K562 (cell line): Measurements from ENCODE around the gene SVBP. TPM values are rescaled to one million over a fixed set of nuclear protein-coding genes. Genes with fewer than 3 reads are reported as not detected.

Experiments
- DNMT1 ChIP-seq: fragments of 450-650 bp; IDR thresholded peaks from 2 replicates; pipeline ENCODE4 v1.6.1; 2016; ENCODE audit warnings: antibody characterized with exemption, mild to moderate bottlenecking
- FOXP1 ChIP-seq: sonication (generic); formaldehyde crosslinking; IDR thresholded peaks from 2 replicates; pipeline ENCODE4 v1.8.0; 2022; ENCODE audit warnings: mild to moderate bottlenecking, missing genetic modification reagents
- ILF3 ChIP-seq: fragments of 450-650 bp; IDR thresholded peaks from 2 replicates; pipeline ENCODE4 v1.6.1; 2018; ENCODE audit warnings: antibody characterized with exemption, mild to moderate bottlenecking, moderate library complexity, borderline replicate concordance
- KAT2B ChIP-seq: IDR thresholded peaks from one replicate; pipeline ENCODE4 v1.6.1; 2012; ENCODE audit warnings: low read depth, mild to moderate bottlenecking, control low read depth, inconsistent platforms, low read length, moderate library complexity
- MEIS2 ChIP-seq: fragments of 450-650 bp; IDR thresholded peaks from 2 replicates; pipeline ENCODE4 v1.6.1; 2014; ENCODE audit warnings: mild to moderate bottlenecking; ENCODE audit not compliant: partially characterized antibody
- MLLT1 ChIP-seq, 2 experiments: fragments of 450-650 bp; IDR thresholded peaks; 2 replicates each; pipeline ENCODE4 v1.6.1; 2016
- NR2C2 ChIP-seq, 2 experiments: fragments of 200-800 bp in 1 of 2; sonication (Bioruptor generic) in 1 of 2; sonication (generic) in 1 of 2; formaldehyde crosslinking in 1 of 2; IDR thresholded peaks; 2 replicates each; pipeline versions ENCODE4 v1.6.1 to v1.8.0; 2016 to 2022; ENCODE audit warnings: mild to moderate bottlenecking in 1 of 2, missing compliant biosample characterization in 1 of 2, missing genetic modification characterization in 1 of 2, missing genetic modification reagents in 1 of 2
- PHF21A ChIP-seq: fragments of 450-650 bp; IDR thresholded peaks from 2 replicates; pipeline ENCODE4 v1.6.1; 2017; ENCODE audit warnings: low read depth, borderline replicate concordance
- POLR2AphosphoS5 ChIP-seq: IDR thresholded peaks from 2 replicates; pipeline ENCODE4 v1.6.1; 2011; ENCODE audit warnings: mild to moderate bottlenecking, low read depth, low read length, moderate library complexity; ENCODE audit not compliant: control insufficient read depth, insufficient read depth
- PRPF4 ChIP-seq: fragments of 200-400 bp; formaldehyde crosslinking; IDR thresholded peaks from one replicate; pipeline ENCODE4 v1.6.1; 2017; ENCODE audit warnings: low read length, low read depth, mild to moderate bottlenecking; ENCODE audit not compliant: insufficient read depth, poor library complexity, severe bottlenecking
- RBM14 ChIP-seq: fragments of 200-400 bp; formaldehyde crosslinking; IDR thresholded peaks from 2 replicates; pipeline ENCODE4 v1.6.1; 2018; ENCODE audit warnings: low read depth, mild to moderate bottlenecking, low read length, moderate library complexity, borderline replicate concordance; ENCODE audit not compliant: insufficient read depth
- SIN3A ChIP-seq, 2 experiments: fragments of 150-350 bp in 1 of 2; IDR thresholded peaks; 2 replicates each; pipeline ENCODE4 v1.6.1; 2011 to 2016; ENCODE audit warnings: borderline replicate concordance in 2 of 2, low read depth in 2 of 2, low read length in 2 of 2, mild to moderate bottlenecking in 2 of 2, moderate library complexity in 2 of 2; ENCODE audit not compliant: control insufficient read depth in 1 of 2
- STAG1 ChIP-seq: sonication (generic); formaldehyde crosslinking; IDR thresholded peaks from 2 replicates; pipeline ENCODE4 v1.5.0; 2020; ENCODE audit warnings: missing genetic modification reagents, borderline replicate concordance
- ZBTB33 ChIP-seq: sonication (generic); formaldehyde crosslinking; IDR thresholded peaks from 2 replicates; pipeline ENCODE4 v1.8.1; 2023; ENCODE audit warnings: mild to moderate bottlenecking, missing genetic modification reagents
- ZFPM2 ChIP-seq: fragments of 250-450 bp; sonication (Bioruptor Pico); IDR thresholded peaks from 2 replicates; pipeline ENCODE4 v1.5.1; 2022; ENCODE audit warnings: mild to moderate bottlenecking
- ZNF133 ChIP-seq: fragments of 250-450 bp; sonication (Bioruptor Pico); IDR thresholded peaks from 2 replicates; pipeline ENCODE4 v1.4.0; 2020; ENCODE audit warnings: mild to moderate bottlenecking
- ZNF140 ChIP-seq: fragments of 250-450 bp; sonication (Bioruptor Pico); IDR thresholded peaks from 2 replicates; pipeline ENCODE4 v1.8.0; 2021; ENCODE audit warnings: moderate library complexity, mild to moderate bottlenecking, inconsistent platforms
- ZNF212 ChIP-seq: fragments of 450-650 bp; formaldehyde crosslinking; IDR thresholded peaks from 2 replicates; pipeline ENCODE4 v1.4.0; 2020; ENCODE audit warnings: mild to moderate bottlenecking
- ZNF436 ChIP-seq: fragments of 250-450, 450-650 bp; sonication (Bioruptor Pico); formaldehyde crosslinking; IDR thresholded peaks from 2 replicates; pipeline ENCODE4 v1.7.0; 2020; ENCODE audit warnings: mild to moderate bottlenecking
- polyA plus RNA-seq, 8 experiments: library from polyadenylated mRNA; depleted of rRNA in 4 of 8; stranded (reverse) in 5 of 8; unstranded in 3 of 8; fragments of >200 nt; fragmentation: Nextera tagmentation in 2 of 8; fragmentation: Illumina TruSeq in 1 of 8; extraction: Ambion mirVana in 2 of 8; extraction: Trizol in 1 of 8; gene quantifications; 2 replicates each; pipeline versions ENCODE4 v1.2.1 to v1.2.3, GENCODE V29; 2011 to 2014; ENCODE audit warnings: inconsistent platforms in 1 of 8, missing spikeins in 1 of 8
- total RNA-seq, 7 experiments: library from RNA; depleted of rRNA in 6 of 7; stranded (reverse); fragments of >200 nt in 6 of 7; fragmentation: Illumina TruSeq in 2 of 7; extraction: Trizol in 2 of 7; gene quantifications; 2 replicates each; pipeline versions ENCODE4 v1.2.1 to v1.2.3, GENCODE V29; 2011 to 2021; ENCODE audit warnings: low replicate concordance in 1 of 7
- TF ChIP-seq, protein P1 (sequence below): fragments of 250-450 bp; sonication (Bioruptor Pico); IDR thresholded peaks from 2 replicates; pipeline ENCODE4 v1.5.0; 2021; ENCODE audit warnings: mild to moderate bottlenecking, borderline replicate concordance

SVBP gene
- total and polyA plus RNA-seq, 9 of the 15 experiments (the other 6 are each of a cell fraction or from before 2014, with no cell fraction given): 31.7 to 49.7 (median 40.0) TPM

DNA sequence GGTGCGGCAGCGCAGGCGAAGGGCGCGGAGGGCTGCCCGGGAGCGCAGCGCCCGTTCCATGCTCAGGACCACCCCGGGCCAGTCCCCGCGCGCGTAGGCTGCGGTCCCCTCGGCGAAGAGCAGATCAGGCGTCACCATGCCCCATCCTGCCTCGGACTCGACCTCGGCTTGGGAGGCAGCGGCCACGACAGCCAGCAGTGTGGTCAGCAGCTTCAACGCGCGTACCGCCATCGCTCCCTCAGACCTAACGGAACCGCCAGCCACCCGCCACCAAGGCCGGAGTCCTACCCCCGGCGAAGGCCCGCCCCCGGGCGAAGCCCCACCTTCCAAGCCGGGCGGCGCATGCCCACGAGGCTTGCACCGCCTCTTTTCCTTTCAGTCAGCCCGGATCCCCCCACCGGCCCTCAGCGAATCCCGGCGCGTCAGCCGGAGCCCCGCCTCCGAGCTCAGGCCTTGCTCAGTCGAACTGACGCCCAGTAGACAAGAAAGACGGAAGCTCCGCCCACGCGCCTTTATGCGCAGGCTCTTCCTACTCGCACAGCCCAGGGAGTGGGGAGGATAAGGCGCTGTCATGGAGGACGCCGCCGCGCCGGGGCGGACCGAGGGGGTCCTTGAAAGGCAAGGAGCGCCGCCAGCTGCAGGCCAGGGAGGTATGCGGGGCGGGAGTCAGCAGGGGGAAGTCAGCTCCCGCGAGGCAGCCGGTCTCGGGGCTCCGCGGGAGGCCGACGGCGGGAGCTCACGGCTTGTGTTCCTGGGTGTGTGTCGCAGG, 50.3 kb downstream of the SVBP start, which contains the start of the genes C1orf50 and P3H1 (continued):
- no peak for TF ChIP-seq ZBTB33 (CRISPR knock-in tag)
- peak in 1 of 2 experiments; percentile 15; a peak in 1 of 4 replicates for TF ChIP-seq MLLT1 (IDR thresholded peaks at IDR 0.05)
- no peak for TF ChIP-seq KAT2B
- TF ChIP-seq PRPF4: peak; percentile 14
- peak; percentile 80; the same call in 1 of the 2 replicates for TF ChIP-seq ZFPM2 (CRISPR knock-in tag)
- TF ChIP-seq FOXP1 (CRISPR knock-in tag): 0 out of 2 replicates have a peak, but pooled peaks have one; percentile 81
- no peak for TF ChIP-seq ZNF212 (CRISPR knock-in tag)
- TF ChIP-seq, protein P1, sequence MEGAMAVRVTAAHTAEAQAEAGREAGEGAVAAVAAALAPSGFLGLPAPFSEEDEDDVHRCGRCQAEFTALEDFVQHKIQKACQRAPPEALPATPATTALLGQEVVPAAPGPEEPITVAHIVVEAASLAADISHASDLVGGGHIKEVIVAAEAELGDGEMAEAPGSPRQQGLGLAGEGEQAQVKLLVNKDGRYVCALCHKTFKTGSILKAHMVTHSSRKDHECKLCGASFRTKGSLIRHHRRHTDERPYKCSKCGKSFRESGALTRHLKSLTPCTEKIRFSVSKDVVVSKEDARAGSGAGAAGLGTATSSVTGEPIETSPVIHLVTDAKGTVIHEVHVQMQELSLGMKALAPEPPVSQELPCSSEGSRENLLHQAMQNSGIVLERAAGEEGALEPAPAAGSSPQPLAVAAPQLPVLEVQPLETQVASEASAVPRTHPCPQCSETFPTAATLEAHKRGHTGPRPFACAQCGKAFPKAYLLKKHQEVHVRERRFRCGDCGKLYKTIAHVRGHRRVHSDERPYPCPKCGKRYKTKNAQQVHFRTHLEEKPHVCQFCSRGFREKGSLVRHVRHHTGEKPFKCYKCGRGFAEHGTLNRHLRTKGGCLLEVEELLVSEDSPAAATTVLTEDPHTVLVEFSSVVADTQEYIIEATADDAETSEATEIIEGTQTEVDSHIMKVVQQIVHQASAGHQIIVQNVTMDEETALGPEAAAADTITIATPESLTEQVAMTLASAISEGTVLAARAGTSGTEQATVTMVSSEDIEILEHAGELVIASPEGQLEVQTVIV (CRISPR knock-in tag): no peak
- TF ChIP-seq ZNF436: no peak
- 0 out of 2 replicates have a peak, but pooled peaks have one; percentile 27 for TF ChIP-seq STAG1 (CRISPR knock-in tag)
- 0 out of 2 replicates have a peak, but pooled peaks have one; percentile 74 for TF ChIP-seq RBM14
- no peak for TF ChIP-seq ZNF140 (CRISPR knock-in tag)
- no peak for TF ChIP-seq ILF3
- TF ChIP-seq ZNF133 (CRISPR knock-in tag): 0 out of 2 replicates have a peak, but pooled peaks have one; percentile 56
- TF ChIP-seq DNMT1: no peak
- peak; percentile 60 to 71; a peak in 2 of 4 replicates for TF ChIP-seq SIN3A (IDR thresholded peaks at IDR 0.05; ENCODE audit: borderline replicate concordance in 2 of 2, control insufficient read depth in 1 of 2, low read depth in 2 of 2, low read length in 2 of 2)
- no peak for TF ChIP-seq PHF21A
- TF ChIP-seq NR2C2 (CRISPR knock-in tag; IDR thresholded peaks at IDR 0.05): peak; percentile 10
- TF ChIP-seq NR2C2 (tag; IDR thresholded peaks at IDR 0.05): no peak
- peak; percentile 94 for TF ChIP-seq MEIS2
- TF ChIP-seq POLR2AphosphoS5: peak; percentile 90
